GM21381 (cell line): ENCODE data around the gene KCNG3.
"Not testable (repeated sequence)": the region's sequence is repeated elsewhere in the genome, so short reads cannot be mapped to it uniquely, and the experiment has no call there.

Source experiments
- ATAC-seq: cut with Tn5 transposase; IDR thresholded peaks from one replicate; pipeline ENCODE4 v1.9.1; 2021; ENCODE audit warnings: mild to moderate bottlenecking, moderate library complexity; ENCODE audit not compliant: unreplicated experiment

KCNG3 gene

DNA sequence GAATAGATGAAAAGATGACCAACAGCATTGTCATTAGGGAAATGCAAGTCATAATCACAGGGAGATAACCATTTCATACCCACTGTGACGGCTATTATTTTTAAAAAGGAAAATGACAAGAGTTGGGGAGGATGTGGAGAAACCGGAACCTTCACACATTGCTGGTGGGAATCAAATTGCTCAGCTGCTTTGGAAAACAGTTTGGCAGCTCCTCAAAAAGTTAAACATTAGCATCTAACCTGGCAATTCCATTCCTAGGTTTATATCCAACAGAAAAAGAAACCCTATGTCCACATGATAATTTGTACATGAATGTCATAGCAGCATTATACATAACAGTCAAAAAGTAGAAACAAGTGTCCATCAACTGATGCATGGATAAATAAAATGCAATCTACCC, 58.2 kb downstream of the KCNG3 start:
- no peak for ATAC-seq

DNA sequence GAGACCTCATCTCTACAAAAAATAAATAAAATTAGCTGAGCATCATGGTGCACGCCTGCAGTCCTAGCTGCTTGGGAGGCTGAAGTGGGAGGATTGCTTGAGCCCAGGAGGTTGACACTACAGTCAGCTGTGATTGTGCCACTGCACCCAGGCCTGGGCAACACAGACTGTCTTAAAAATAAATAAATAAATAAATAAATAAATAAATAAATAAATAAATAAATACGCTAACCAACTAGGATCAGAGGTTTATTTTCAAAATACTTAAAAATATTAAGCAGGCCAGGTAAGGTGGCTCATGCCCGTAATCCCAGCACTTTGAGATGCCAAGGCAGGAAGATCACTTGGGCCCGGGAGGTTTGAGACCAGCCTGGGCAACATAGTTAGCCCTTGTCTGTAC, 63.6 kb downstream of the KCNG3 start:
- no peak for ATAC-seq

DNA sequence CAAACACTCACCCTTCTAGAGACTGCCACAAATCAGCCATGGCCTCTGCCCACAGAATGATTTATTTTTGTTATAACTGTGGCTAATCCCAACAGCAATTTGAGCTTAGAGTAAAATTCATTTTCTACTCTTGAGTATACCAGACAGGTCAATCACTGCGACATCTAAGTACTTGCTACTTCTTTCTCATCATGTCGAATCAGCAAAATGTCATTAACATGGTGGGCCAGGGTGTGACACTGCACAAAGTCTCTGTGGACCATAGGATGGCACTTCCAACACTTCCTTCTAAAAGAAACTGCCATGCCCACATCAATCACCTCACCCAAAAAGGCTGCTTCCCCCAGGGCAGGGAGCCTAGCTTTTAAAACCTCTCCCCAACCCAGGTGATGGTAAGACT, 64.4 kb downstream of the KCNG3 start:
- ATAC-seq: no peak

DNA sequence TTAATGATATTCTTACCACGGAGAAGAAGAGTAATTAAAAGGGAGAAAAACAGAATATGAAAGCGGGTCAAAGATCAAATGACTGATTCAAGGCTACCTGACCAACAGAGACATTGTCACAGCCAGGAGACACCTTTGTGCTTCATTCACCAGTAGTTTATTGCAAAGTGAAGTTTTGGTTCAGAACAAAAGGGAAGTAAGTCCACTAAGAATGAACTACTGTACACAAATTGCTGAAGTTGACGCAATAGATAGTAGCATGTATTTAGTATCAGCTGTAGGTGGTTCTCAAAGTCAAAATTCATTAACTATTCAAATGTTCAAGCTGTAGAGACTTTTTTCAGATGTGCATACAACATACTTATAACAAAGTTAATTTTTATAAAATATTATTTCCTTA, 68.1 kb downstream of the KCNG3 start:
- no peak for ATAC-seq

DNA sequence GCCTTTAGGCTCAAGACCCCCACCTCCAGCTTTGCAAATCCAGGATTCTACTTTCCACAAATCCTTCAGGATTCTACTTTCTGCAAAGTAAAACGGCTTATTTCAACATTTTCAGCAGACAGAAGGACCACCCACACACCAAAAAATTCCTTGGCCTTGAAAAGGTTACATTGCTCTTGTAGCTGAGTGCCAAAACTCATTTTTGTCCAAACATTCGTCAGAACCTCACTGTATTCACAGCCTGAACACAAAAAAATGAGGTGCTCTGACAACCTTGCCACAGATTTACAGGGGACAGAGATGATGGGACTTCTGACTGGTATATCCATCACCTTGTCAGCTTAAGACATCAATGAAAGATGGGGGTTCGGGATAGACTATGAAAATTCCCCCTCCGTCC, 69.7 kb downstream of the KCNG3 start:
- ATAC-seq: no peak

DNA sequence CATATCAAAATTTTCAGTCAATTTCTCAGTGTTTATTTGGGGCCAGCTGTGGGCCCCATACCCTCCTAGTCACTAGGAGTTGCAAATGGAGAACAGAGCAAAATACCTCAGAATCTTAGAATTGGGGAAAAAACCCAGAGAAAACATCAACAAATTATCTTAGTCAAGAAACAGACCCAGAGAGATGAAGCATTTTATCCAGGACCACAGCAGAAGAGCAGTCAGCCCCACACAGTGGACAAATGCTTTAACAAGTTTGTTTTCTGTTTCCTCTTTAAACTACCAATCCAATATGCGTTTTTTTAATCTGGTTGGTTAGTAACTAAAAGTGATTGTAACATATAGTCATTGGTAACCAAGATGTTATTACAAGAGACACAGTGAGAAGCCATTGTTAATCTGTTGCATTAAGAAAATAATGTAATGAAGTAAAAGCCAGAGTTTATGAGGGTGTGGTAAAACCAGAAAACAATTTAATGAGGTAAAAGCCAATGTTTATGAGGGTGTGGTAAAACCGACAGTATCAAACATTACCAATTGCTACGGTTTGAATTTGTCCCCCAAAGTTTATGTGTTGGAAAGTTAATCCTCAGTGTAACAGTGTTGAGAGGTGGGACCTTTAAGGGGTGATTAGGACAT, 72.1 kb downstream of the KCNG3 start:
- ATAC-seq: no peak

DNA sequence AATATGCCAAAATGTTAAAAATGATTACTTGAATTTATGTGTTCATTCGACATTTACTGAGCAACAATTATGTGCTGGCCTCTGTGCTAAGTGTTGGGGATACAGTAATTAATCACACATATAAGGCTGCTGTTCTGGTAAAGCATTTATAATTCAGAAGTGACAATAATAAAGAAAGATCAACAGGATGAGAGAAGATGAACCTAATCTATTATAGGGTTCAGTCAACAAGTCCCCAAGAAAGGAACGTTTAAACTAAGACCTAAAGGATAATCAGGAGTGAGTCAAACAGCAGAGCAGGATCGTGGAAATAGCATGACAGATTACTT, 72.7 kb downstream of the KCNG3 start:
- ATAC-seq: no peak

DNA sequence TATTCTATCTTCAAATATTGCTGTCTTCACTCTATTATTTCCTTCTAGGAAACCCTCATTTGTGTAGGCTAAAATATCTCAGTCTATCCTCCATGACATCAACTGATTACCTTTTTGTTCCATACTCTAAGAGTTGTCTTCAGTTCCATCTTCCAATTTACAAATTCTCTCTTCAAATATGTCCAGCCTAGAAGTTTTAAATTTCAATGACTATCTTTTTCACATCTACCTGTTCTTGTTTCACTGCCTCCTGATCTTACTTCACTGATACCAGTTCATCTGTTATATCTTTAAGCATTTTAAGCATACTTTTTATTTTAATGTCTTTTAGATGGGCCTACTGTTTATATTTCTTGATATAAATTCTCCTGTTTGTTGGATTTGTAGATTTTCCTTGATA, 79.1 kb downstream of the KCNG3 start:
- no peak for ATAC-seq

DNA sequence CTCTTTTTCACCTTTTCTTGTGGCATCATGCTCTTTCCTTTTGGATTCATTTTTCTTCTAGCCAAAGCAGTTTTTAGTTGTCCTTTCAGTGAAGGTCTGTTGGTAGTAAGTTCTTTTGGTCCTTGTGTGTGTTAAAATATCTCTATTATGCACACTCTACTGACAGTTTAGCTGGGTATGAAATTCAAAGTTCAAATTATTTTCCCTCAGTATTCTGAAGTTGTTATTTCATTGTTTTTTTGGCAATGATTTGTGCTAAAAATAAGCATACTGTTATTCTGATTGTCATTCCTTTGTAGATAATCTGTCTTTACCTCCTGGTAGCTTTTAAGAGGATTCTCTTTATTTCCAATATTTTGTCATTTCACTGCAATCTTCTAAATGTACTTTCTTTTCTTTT, 79.6 kb downstream of the KCNG3 start:
- ATAC-seq: no peak

DNA sequence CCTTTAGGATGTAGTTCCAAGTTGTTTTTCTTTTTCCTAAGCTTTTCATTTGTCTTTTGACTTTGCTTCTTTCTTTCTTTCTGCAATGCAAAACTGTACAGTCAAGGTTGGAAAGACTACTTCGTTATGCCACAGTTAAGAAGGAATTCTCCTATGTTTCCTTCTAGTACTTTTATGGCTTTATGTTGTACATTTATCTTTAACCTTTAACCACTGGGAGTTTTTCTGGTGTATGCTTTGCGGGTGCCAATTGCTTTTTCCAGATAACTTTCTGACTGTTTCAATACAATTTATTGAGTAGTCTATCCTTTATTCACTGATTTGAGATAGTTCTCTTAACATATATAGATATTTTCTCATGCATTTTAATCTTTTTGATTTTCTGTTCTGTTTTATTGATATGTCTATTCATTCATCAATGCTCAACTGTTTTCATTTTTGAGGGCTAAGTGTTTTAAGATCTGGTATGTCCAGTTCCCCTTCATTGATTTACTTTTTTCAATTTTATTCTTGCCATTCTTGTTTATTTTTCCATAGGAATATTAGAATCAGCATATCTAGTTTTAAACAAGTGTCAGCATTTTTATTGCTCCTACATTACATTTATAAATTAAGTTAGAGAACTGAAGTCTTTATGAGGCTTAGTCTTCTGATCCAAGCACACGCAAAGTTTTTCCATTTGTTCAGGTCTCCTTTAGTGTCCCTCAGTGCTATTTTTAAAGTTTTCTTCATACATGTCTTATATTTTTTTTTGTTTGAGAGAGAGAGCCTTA, 82.9 kb downstream of the KCNG3 start:
- ATAC-seq: no peak

DNA sequence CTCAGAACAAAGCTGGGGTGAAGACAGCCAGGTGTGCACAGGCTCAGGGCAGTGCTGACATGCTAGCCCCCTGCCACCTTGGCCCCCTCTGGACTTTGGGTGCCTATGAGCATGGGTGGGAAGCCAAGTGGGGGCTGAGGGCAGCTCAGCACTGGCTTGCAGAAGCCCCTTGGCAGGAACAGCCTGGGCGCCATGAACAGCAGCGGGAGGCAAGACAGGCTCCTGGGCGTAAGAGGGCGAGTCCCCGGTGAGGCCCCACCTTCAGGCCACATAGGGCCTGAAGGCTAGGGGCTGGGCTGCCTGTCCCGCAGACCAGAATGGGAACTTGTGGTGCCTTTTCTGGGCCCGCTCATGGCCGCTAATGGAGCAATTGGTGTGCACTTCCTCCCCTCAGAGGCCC, 85.8 kb downstream of the KCNG3 start:
- ATAC-seq: no peak

DNA sequence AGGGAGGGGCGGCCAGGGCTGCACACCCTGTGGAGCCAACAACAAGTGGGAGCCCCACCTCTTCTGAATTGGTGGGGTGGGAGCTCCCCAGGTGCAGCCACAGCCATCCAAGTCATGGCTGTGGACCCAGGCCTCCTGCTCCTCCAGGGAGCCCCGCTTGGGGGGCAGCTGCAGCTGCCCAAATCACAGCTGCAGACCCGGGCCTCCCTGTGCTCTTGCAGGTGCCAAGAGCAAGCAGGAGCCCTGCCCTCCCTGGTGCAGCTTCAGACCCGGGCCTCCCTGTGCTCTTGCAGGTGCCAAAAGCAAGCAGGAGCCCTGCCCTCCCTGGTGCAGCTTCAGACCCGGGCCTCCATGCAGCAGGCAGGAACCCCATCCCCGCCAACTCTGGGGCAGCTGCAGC, 86.3 kb downstream of the KCNG3 start:
- no peak for ATAC-seq

DNA sequence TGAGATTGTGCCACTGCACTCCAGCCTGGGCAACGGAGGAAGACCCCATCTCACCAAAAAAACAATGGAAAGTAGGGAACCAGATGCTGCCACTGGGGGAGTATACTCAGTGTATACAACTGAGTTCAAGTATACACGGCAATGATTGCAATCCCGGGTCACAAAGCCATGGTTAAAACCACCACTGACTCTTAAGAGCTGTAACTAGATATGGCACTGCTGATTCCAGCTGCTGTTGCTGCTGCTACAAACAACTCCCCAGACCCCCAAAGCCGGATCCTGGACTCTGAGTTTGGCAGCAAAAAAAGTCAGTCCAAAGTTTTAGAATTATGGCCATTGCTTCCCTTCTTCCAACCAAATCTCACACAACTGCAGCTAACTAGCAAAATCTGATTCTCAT, 89.1 kb downstream of the KCNG3 start:
- ATAC-seq: no peak

DNA sequence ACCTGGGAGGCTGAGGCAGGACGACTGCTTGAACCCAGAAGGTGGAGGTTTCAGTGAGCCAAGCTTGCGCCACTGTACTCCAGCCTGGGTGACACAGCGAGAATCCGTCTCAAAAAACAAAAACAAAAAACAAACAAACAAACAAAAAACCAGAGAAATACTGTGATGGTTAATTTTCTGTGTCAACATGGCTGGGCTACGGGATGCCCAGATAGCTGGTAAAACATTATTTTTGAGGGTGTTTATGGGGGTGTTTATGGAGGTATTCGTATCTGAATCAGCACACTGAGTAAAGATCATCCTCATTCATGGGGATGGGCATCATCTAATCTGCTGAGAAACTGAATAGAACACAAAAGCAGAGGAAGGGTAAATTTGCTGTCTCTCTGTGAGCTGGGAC, 92.0 kb downstream of the KCNG3 start:
- ATAC-seq: no peak

DNA sequence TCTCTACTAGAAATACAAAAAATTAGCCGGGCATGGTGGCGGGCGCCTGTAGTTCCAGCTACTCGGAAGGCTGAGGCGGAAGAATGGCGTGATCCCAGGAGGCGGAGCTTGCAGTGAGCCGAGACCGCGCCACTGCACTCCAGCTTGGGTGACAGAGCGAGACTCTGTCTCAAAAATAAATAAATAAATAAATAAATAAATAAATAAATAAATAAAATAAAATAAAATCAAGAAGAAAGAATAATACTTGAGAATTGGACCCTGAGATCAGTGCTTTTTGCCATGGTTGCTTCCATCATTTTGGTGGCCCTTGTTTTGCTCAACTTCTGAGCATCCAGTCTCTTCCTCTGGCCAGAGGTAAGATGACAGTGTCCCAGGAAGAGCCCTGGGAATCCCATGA, 95.7 kb downstream of the KCNG3 start:
- not testable (repeated sequence) for ATAC-seq

DNA sequence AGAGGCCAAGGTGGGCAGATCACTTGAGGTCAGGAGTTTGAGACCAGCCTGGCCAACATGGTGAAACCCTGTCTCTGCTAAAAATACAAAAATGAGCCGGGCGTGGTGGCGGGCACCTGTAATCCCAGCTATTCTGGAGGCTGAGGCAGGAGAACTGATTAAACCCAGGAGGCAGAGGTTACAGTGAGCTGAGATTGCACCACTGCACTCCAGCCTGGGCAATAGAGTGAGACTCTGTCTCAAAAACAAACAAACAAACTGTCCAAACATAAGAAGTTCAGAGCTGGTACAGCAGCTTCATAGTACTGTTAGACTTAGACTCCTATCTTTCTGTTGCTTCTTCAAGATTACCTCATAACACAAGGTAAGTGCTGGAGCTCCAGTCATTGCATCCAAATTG, 100.5 kb downstream of the KCNG3 start:
- ATAC-seq: not testable (repeated sequence)

DNA sequence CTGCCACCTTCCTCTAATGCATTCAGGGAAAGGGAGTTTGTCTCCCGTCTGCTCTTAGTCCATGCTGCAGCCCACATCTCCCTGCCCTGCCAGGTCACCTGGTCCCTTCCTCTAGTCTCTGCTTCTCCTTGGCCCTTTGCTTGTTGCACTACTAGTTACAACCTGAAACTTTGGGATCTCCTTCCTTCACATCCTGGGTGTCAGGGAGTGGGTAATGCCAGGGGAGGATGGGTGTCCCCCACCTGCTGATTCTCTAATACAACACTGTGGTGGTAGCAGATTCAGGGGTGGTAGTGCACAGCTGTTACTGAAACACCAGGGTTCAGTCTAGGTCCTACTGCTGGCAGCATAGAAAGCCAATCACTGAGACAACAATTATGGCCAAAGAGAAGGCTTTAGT, 101.6 kb downstream of the KCNG3 start:
- ATAC-seq: no peak
